B cell (primary cell): ENCODE results near the gene B4GALT3. TPM values are rescaled to one million over a fixed set of nuclear protein-coding genes. Genes with fewer than 3 reads are reported as not detected.

Experiments
- ATAC-seq: fragments of 200-7000 bp; cut with Tn5 transposase; one replicate; pipeline ENCODE4 v1.10.0; 2021; ENCODE audit warnings: low read depth, mild to moderate bottlenecking, moderate number of reproducible peaks, moderate library complexity
- CTCF ChIA-PET: fragments of 350-600 bp; sonication (Branson Sonifier 250); formaldehyde crosslinking; loops from one replicate; lab custom pipeline; 2021; ENCODE audit warnings: antibody characterized with exemption, inconsistent platforms; lab: Charles Lee
- POLR2A ChIA-PET: fragments of 350-600 bp; sonication (Branson Sonifier 250); formaldehyde crosslinking; loops from one replicate; lab custom pipeline; 2021; ENCODE audit warnings: antibody characterized with exemption; lab: Charles Lee
- DNase-seq: peaks from one replicate; pipeline ENCODE4 v3.0.0; 2013
- H2AFZ ChIP-seq: 2 replicates; pipeline ENCODE4 v1.6.1; 2012; ENCODE audit warnings: mild to moderate bottlenecking, low read depth, low read length; ENCODE audit not compliant: insufficient read depth, poor library complexity, severe bottlenecking
- H3K27ac ChIP-seq, 2 donors: 1 replicate in 1 of 2; 2 replicates in 1 of 2; pipeline ENCODE4 v1.5.1; 2012 to 2013; ENCODE audit warnings: low read length in 2 of 2, mild to moderate bottlenecking in 2 of 2, moderate library complexity in 1 of 2
- H3K27me3 ChIP-seq, 4 experiments: fragments of 200-600 bp in 1 of 4; sonication (generic) in 1 of 4; replicated peaks in 1 of 4; 1 replicate in 2 of 4; 2 replicates in 2 of 4; pipeline versions ENCODE4 v1.6.1 to v1.7.0; 2013 to 2016; ENCODE audit warnings: low read length in 3 of 4, mild to moderate bottlenecking in 2 of 4, mixed read lengths in 1 of 4, moderate library complexity in 1 of 4; ENCODE audit not compliant: insufficient read depth in 4 of 4, control insufficient read depth in 3 of 4; ENCODE audit errors: control extremely low read depth in 1 of 4
- H3K36me3 ChIP-seq, 2 experiments: replicated peaks in 1 of 2; 1 replicate in 1 of 2; 2 replicates in 1 of 2; pipeline versions ENCODE4 v1.6.1 to v1.7.1; 2013; ENCODE audit warnings: low read length in 1 of 2; ENCODE audit not compliant: insufficient read depth in 2 of 2, control insufficient read depth in 1 of 2; ENCODE audit errors: control extremely low read depth in 1 of 2, extremely low read depth in 1 of 2
- H3K4me1 ChIP-seq, 2 donors: fragments of 200-600 bp in 1 of 2; sonication (generic) in 1 of 2; 1 replicate in 1 of 2; 2 replicates in 1 of 2; pipeline versions ENCODE4 v1.5.1 to v1.6.1; 2013 to 2017; ENCODE audit warnings: low read length in 2 of 2; ENCODE audit not compliant: control insufficient read depth in 2 of 2, insufficient read depth in 2 of 2
- H3K4me2 ChIP-seq: replicated peaks from 2 replicates; pipeline ENCODE3; 2012; ENCODE audit warnings: mild to moderate bottlenecking, low read depth, low read length; ENCODE audit not compliant: poor library complexity, severe bottlenecking
- H3K4me3 ChIP-seq, 5 experiments: fragments of 200-600 bp in 1 of 5; sonication (generic) in 1 of 5; 1 replicate in 3 of 5; 2 replicates in 2 of 5; pipeline versions ENCODE4 v1.5.1 to v1.7.0; 2011 to 2016; ENCODE audit warnings: low read length in 4 of 5, mild to moderate bottlenecking in 4 of 5, low read depth in 2 of 5, control low read depth in 1 of 5, moderate library complexity in 1 of 5; ENCODE audit not compliant: insufficient read depth in 1 of 5; ENCODE audit errors: control extremely low read depth in 1 of 5, extremely low read depth in 1 of 5
- H3K79me2 ChIP-seq: fragments of 200-600 bp; sonication (generic); one replicate; pipeline ENCODE4 v1.6.0; 2016; ENCODE audit warnings: low read length; ENCODE audit not compliant: control insufficient read depth, insufficient read depth
- H3K9ac ChIP-seq: fragments of 200-600 bp; sonication (generic); 2 replicates; pipeline ENCODE4 v1.6.1; 2017; ENCODE audit warnings: mild to moderate bottlenecking, low read length, moderate library complexity
- H3K9me3 ChIP-seq, 3 donors: one replicate each; pipeline versions ENCODE4 v1.6.1 to v1.7.1; 2013; ENCODE audit warnings: low read length in 2 of 3; ENCODE audit not compliant: control insufficient read depth in 2 of 3, insufficient read depth in 1 of 3; ENCODE audit errors: control extremely low read depth in 1 of 3
- H4K20me1 ChIP-seq: 2 replicates; pipeline ENCODE4 v1.6.0; 2012; ENCODE audit warnings: mild to moderate bottlenecking, low read length; ENCODE audit not compliant: insufficient read depth, control insufficient read depth, poor library complexity, severe bottlenecking
- H3K27ac Mint-ChIP-seq: one replicate; pipeline ENCODE4 v1.8.0; 2021; ENCODE audit warnings: mixed read lengths
- H3K27me3 Mint-ChIP-seq: one replicate; pipeline ENCODE4 v1.8.0; 2021; ENCODE audit warnings: mixed read lengths
- H3K4me1 Mint-ChIP-seq: one replicate; pipeline ENCODE4 v1.8.0; 2021; ENCODE audit warnings: mixed read lengths
- H3K4me3 Mint-ChIP-seq: one replicate; pipeline ENCODE4 v1.8.0; 2021; ENCODE audit warnings: mixed read lengths
- H3K9me3 Mint-ChIP-seq: one replicate; pipeline ENCODE4 v1.8.0; 2022; ENCODE audit warnings: mixed read lengths; ENCODE audit not compliant: insufficient read depth
- CTCF ChIP-seq: fragments of 200-600 bp; IDR thresholded peaks from one replicate; pipeline ENCODE4 v1.8.0; 2022; ENCODE audit warnings: antibody characterized with exemption, mild to moderate bottlenecking
- EZH2 ChIP-seq: IDR thresholded peaks from 2 replicates; pipeline ENCODE4 v1.6.1; 2012; ENCODE audit warnings: borderline replicate concordance, low read depth, mild to moderate bottlenecking, moderate library complexity, low read length; ENCODE audit not compliant: insufficient read depth, poor library complexity, severe bottlenecking
- WGBS: methylation state at CpG from one replicate; pipeline ENCODE4 v1.1.5; 2013; ENCODE audit warnings: missing lambda C conversion rate; ENCODE audit not compliant: insufficient coverage; 5-methylcytosine and 5-hydroxymethylcytosine counted together
- intact Hi-C: fragments of 100-400 bp; cut with micrococcal nuclease; formaldehyde crosslinking; loops from one replicate; pipeline ENCODE4 v1.10.0; 2022
- polyA plus RNA-seq: library from polyadenylated mRNA; depleted of rRNA; stranded (reverse); fragments of >200 nt; gene quantifications from 2 replicates; pipeline ENCODE4 v1.2.3, GENCODE V29; 2012
- total RNA-seq, 2 donors: library from RNA; stranded (reverse); fragments of 120-200 nt in 1 of 2; gene quantifications; 1 replicate in 1 of 2; 2 replicates in 1 of 2; pipeline versions ENCODE4 v1.2.3 to v1.2.4, GENCODE V29; 2013 to 2022

Gene B4GALT3
- total and polyA plus RNA-seq, 2 donors (not counting 1 experiment from before 2014, with no cell fraction given), result 37.6 to 59.6 TPM

DNA sequence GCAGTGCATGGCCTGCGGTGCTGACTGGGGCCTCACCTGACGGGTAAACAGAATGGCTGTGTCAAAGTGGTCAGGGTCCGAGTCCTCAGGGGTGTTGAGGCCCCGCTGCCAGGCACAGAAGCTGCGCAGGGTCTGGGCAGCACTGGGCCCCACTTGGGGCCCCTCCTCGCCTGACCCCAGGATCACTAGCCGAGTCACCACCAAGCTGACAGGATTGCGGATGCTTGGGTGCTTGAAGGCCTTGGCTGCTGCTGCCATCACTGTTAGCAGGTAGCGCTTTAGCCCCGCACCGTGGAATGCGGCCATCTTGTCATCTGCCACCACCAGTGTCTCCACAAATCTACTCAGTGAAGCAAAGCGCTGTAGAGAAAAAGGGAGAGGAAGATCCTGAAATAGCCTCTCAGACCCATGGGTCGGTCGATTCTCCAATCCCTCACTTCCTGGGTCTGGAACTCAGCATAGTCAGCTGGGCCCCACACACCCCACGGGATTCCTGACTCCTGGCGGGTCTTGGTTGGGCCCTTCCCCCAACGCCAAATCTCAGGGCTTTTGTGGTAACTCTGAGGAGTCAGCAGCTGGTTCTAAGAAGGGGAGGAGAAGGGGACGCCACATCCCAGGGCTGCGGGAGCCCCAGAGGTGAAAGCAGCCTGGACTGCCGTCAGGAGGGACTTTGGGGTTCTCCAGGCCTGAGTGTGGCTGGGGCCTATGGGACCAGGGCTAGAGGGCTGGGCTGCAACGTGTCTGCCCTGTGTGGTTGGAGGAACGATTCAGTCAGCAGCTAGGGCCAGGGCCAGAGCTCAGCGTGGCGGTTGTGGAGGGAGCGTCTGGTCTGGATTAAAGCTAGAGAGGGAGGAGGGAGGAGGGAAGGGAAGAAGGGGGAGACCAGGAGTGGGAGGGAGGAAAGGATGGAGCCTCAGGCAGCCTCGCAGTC lies 19.5 kb upstream of the B4GALT3 start:
- Histone ChIP-seq H2AFZ (no peak overlapping the region), H3K27ac (no peak overlapping the region), H3K36me3 (no peaks in the 10 kb centered on the region), H3K79me2 (peaks cover 20% of the 10 kb centered on the region), H3K4me1 (peaks cover 46 to 61% of the 10 kb centered on the region in 2 donors), H3K27me3 (no peaks in the 10 kb centered on the region), H3K4me3 (no peak overlapping the region), H3K9ac (no peak overlapping the region), H3K4me2 (no peak overlapping the region), H3K9me3 (no peaks in the 10 kb centered on the region), H4K20me1 (no peaks in the 10 kb centered on the region)
- no peak for DNase-seq
- TF ChIP-seq CTCF (no peak), EZH2 (no peak)
- intact Hi-C loops, result no loop called here
- CTCF ChIA-PET, result interaction anchor here (0.7 kb wide), 1 partner anchor 11 kb away, joined by 3 read pairs; no protein-coding TSS in a partner anchor
- POLR2A ChIA-PET, result no interaction called here
- Mint-ChIP-seq H3K27me3 (no peaks in the 10 kb centered on the region), H3K4me1 (peaks cover 51% of the 10 kb centered on the region), H3K9me3 (no peaks in the 10 kb centered on the region), H3K27ac (no peak overlapping the region), H3K4me3 (no peak overlapping the region)
- ATAC-seq, result no peak
- 92% methylated on average over 20 of the region's 27 CpGs for WGBS

- no peak for DNase-seq
- no peak overlapping the region for H3K4me3 Mint-ChIP-seq
- Histone ChIP-seq H3K4me1 (peaks cover 40 to 56% of the 10 kb centered on the region in 2 donors), H3K4me2 (no peak overlapping the region), H3K27me3 (no peaks in the 10 kb centered on the region), H3K36me3 (no peaks in the 10 kb centered on the region), H2AFZ (no peak overlapping the region), H3K4me3 (no peak overlapping the region), H3K9ac (no peak overlapping the region), H3K9me3 (no peaks in the 10 kb centered on the region), H3K27ac (no peak overlapping the region), H4K20me1 (no peaks in the 10 kb centered on the region), H3K79me2 (peaks cover 20% of the 10 kb centered on the region)
- POLR2A ChIA-PET, result no interaction called here
- no peaks in the 10 kb centered on the region for H3K27me3 Mint-ChIP-seq
- no peak for ATAC-seq
- peak overlapping the region; percentile 50 for H3K27ac Mint-ChIP-seq
- H3K9me3 Mint-ChIP-seq, result no peaks in the 10 kb centered on the region
- TF ChIP-seq CTCF (no peak), EZH2 (no peak)
- CTCF ChIA-PET, result interaction anchor here (2.1 to 2.3 kb wide), 3 partner anchors 10 to 29 kb away, joined by 5 to 13 read pairs (median 6); no protein-coding TSS in a partner anchor
- WGBS, result 100% methylated on average over 6 of the region's 7 CpGs
- peaks cover 46% of the 10 kb centered on the region for H3K4me1 Mint-ChIP-seq
- intact Hi-C loops, result no loop called here
Measured at GRCh38 chr1:161196111-161196510, 18.8 kb upstream of the B4GALT3 start.
